SK-N-SH (cell line): Measurements from ENCODE around the gene GNB1L.

ENCODE experiments used
- CHD2 ChIP-seq: fragments of 150-350 bp; IDR thresholded peaks from 2 replicates; pipeline ENCODE4 v1.6.1; 2018; ENCODE audit warnings: low read length; ENCODE audit not compliant: partially characterized antibody
- CTCF ChIP-seq: fragments of 200-600 bp; sonication (generic); IDR thresholded peaks from 2 replicates; pipeline ENCODE4 v1.6.1; 2017; ENCODE audit warnings: antibody characterized with exemption, mild to moderate bottlenecking, moderate library complexity
- ELF1 ChIP-seq: IDR thresholded peaks from 2 replicates; pipeline ENCODE4 v1.4.0; 2012
- EP300 ChIP-seq, 2 experiments: IDR thresholded peaks; 2 replicates each; pipeline versions ENCODE4 v1.4.0 to v1.6.1; 2012; ENCODE audit warnings: borderline replicate concordance in 1 of 2, low read depth in 1 of 2, low read length in 1 of 2
- FOXM1 ChIP-seq: IDR thresholded peaks from 2 replicates; pipeline ENCODE4 v1.4.0; 2012; ENCODE audit warnings: low read depth, mild to moderate bottlenecking
- JUND ChIP-seq: IDR thresholded peaks from 2 replicates; pipeline ENCODE4 v1.4.0; 2012
- NRF1 ChIP-seq: IDR thresholded peaks from 2 replicates; pipeline ENCODE4 v1.6.1; 2012; ENCODE audit warnings: low read depth, mild to moderate bottlenecking, low read length
- PBX3 ChIP-seq: IDR thresholded peaks from 2 replicates; pipeline ENCODE4; 2012
- POLR2AphosphoS5 ChIP-seq: IDR thresholded peaks from 2 replicates; pipeline ENCODE4 v1.6.1; 2012; ENCODE audit warnings: low read depth, low read length
- SIN3A ChIP-seq: IDR thresholded peaks from 2 replicates; pipeline ENCODE4 v1.6.1; 2012; ENCODE audit warnings: low read depth, mild to moderate bottlenecking, low read length, moderate library complexity, borderline replicate concordance
- TAF1 ChIP-seq: IDR thresholded peaks from 2 replicates; pipeline ENCODE4 v1.6.1; 2012; ENCODE audit warnings: low read depth, mild to moderate bottlenecking, low read length, moderate library complexity, borderline replicate concordance
- YY1 ChIP-seq: IDR thresholded peaks from 2 replicates; pipeline ENCODE4 v1.4.0; 2012; ENCODE audit warnings: low read depth, mild to moderate bottlenecking

GRCh38 chr22:19848298-19849224, 6.1 kb downstream of the GNB1L start:
- TF ChIP-seq FOXM1: no peak
- no peak for TF ChIP-seq PBX3
- no peak; the same call in 1 of the 2 replicates for TF ChIP-seq JUND
- no peak for TF ChIP-seq CTCF
- no peak for TF ChIP-seq POLR2AphosphoS5
- TF ChIP-seq YY1: no peak
- no peak for TF ChIP-seq SIN3A
- no peak for TF ChIP-seq EP300 (IDR thresholded peaks at IDR 0.05; ENCODE audit: borderline replicate concordance in 1 of 2, low read depth in 1 of 2, low read length in 1 of 2)
- TF ChIP-seq ELF1: no peak
- no peak for TF ChIP-seq TAF1
- TF ChIP-seq NRF1: no peak
- no peak for TF ChIP-seq CHD2
